Measurements from ENCODE around the gene RFFL.
A peak's percentile ranks its signal among the peaks of the same experiment; 100 is the strongest.
"Not testable (repeated sequence)": the region's sequence is repeated elsewhere in the genome, so short reads cannot be mapped to it uniquely, and the experiment has no call there.

The RFFL gene

GRCh38 chr17:35046740-35047283, 16.7 kb downstream of the RFFL start:
- peak; percentile 8 to 36 for DNase-seq

- no peak for DNase-seq
Measured at GRCh38 chr17:35046245-35046644, 17.3 kb downstream of the RFFL start.

- not testable (repeated sequence) for DNase-seq
Measured at GRCh38 chr17:35045458-35045979, 18.0 kb downstream of the RFFL start.

GRCh38 chr17:35044181-35044580, 19.3 kb downstream of the RFFL start:
- no peak for DNase-seq

GRCh38 chr17:35041390-35041789, 22.1 kb downstream of the RFFL start:
- DNase-seq, result no peak

- DNase-seq, result no peak
Measured at GRCh38 chr17:35038453-35038852, 25.1 kb downstream of the RFFL start.

GRCh38 chr17:35030780-35031179, 32.7 kb downstream of the RFFL start:
- DNase-seq, result no peak

- DNase-seq, result no peak
Measured at GRCh38 chr17:35028531-35029262, 34.8 kb downstream of the RFFL start.

GRCh38 chr17:35028097-35028496, 35.4 kb downstream of the RFFL start:
- not testable (repeated sequence) for DNase-seq

- DNase-seq, result no peak
Measured at GRCh38 chr17:35025541-35025940, 38.0 kb downstream of the RFFL start.

- DNase-seq, result no peak
Measured at GRCh38 chr17:35023538-35023937, 40.0 kb downstream of the RFFL start.

- no peak for DNase-seq
Measured at GRCh38 chr17:35022536-35023063, 40.9 kb downstream of the RFFL start.

GRCh38 chr17:35021520-35022380, 41.8 kb downstream of the RFFL start:
- DNase-seq, result no peak

- DNase-seq, result no peak
Measured at GRCh38 chr17:35019386-35020179, 43.9 kb downstream of the RFFL start.

GRCh38 chr17:35018814-35019213, 44.7 kb downstream of the RFFL start:
- no peak for DNase-seq

- DNase-seq, result no peak
Measured at GRCh38 chr17:35017021-35017420, 46.5 kb downstream of the RFFL start.

- DNase-seq, result no peak
Measured at GRCh38 chr17:35016369-35016768, 47.1 kb downstream of the RFFL start.

GRCh38 chr17:35011671-35012216, 51.8 kb downstream of the RFFL start:
- peak in 1 of 2 experiments; percentile 14 for DNase-seq

GRCh38 chr17:35010093-35010492, 53.4 kb downstream of the RFFL start:
- no peak for DNase-seq

GRCh38 chr17:35006961-35007360, 56.5 kb downstream of the RFFL start:
- DNase-seq, result no peak

GRCh38 chr17:35006345-35006744, 57.2 kb downstream of the RFFL start:
- DNase-seq, result no peak

GRCh38 chr17:35003778-35004177, 59.7 kb downstream of the RFFL start:
- no peak for DNase-seq

All from NCI-H446 (cell line).